Measurements from ENCODE around the gene GATAD2B.

DNA sequence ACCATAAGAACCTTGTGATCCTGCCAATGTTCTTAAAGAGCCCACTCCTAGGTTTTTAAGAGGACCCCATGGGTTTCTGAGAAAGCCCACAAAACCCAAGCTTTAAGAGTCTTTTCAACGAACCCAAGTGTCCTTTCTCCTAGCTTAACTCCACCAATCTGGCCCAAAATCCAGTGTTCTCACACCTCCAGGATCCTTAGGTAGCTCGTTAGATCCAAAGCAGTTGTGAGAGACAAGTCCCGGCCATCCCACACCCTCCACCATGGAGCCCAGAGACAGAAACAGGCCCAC, 22.0 kb upstream of the GATAD2B start:
- TF ChIP-seq POLR2AphosphoS5 (IDR thresholded peaks at IDR 0.05) = no peak
- TF ChIP-seq, protein P1, sequence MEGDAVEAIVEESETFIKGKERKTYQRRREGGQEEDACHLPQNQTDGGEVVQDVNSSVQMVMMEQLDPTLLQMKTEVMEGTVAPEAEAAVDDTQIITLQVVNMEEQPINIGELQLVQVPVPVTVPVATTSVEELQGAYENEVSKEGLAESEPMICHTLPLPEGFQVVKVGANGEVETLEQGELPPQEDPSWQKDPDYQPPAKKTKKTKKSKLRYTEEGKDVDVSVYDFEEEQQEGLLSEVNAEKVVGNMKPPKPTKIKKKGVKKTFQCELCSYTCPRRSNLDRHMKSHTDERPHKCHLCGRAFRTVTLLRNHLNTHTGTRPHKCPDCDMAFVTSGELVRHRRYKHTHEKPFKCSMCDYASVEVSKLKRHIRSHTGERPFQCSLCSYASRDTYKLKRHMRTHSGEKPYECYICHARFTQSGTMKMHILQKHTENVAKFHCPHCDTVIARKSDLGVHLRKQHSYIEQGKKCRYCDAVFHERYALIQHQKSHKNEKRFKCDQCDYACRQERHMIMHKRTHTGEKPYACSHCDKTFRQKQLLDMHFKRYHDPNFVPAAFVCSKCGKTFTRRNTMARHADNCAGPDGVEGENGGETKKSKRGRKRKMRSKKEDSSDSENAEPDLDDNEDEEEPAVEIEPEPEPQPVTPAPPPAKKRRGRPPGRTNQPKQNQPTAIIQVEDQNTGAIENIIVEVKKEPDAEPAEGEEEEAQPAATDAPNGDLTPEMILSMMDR (IDR thresholded peaks at IDR 0.05; ENCODE audit: poor library complexity, severe bottlenecking) = no peak
